HG02885 (cell line): ENCODE data around the gene WNT7B.

Experiments used
- ATAC-seq: cut with Tn5 transposase; IDR thresholded peaks from one replicate; pipeline ENCODE4 v1.9.1; 2021; ENCODE audit warnings: mild to moderate bottlenecking; ENCODE audit not compliant: unreplicated experiment, poor library complexity

WNT7B gene

GRCh38 chr22:45997077-45997776, 20.3 kb upstream of the WNT7B start:
- ATAC-seq: no peak

- no peak for ATAC-seq
These were observed 19.5 kb upstream of the WNT7B start for GRCh38 chr22:45996241-45997076.

GRCh38 chr22:45995405-45996101, 18.6 kb upstream of the WNT7B start:
- no peak for ATAC-seq

GRCh38 chr22:45994491-45995404, 17.8 kb upstream of the WNT7B start:
- ATAC-seq: no peak

- no peak for ATAC-seq
These were observed 16.9 kb upstream of the WNT7B start for GRCh38 chr22:45993841-45994240.

- ATAC-seq: no peak
These were observed 16.3 kb upstream of the WNT7B start for GRCh38 chr22:45993143-45993692.

GRCh38 chr22:45992737-45993136, 15.8 kb upstream of the WNT7B start:
- ATAC-seq: no peak

- ATAC-seq: no peak
These were observed 14.1 kb upstream of the WNT7B start for GRCh38 chr22:45991098-45991497.

- ATAC-seq: no peak
These were observed 10.3 kb upstream of the WNT7B start for GRCh38 chr22:45987136-45987861.

- ATAC-seq: no peak
These were observed 7.5 kb upstream of the WNT7B start for GRCh38 chr22:45984316-45984916.

GRCh38 chr22:45983797-45984196, 6.8 kb upstream of the WNT7B start:
- no peak for ATAC-seq

- no peak for ATAC-seq
These were observed 3.8 kb upstream of the WNT7B start for GRCh38 chr22:45980761-45981160.

- no peak for ATAC-seq
These were observed 3.3 kb upstream of the WNT7B start for GRCh38 chr22:45980268-45980570.

GRCh38 chr22:45978275-45978713, 1.3 kb upstream of the WNT7B start:
- ATAC-seq: no peak

GRCh38 chr22:45977551-45978274, 751 bp upstream of the WNT7B start:
- no peak for ATAC-seq

GRCh38 chr22:45976254-45977002, 534 bp downstream of the WNT7B start:
- ATAC-seq: no peak
